Activated T-helper 9 cell treated with anti-CD3 and anti-CD28 coated beads, Interleukin-2, amount 50 U/mL, for 16 hours (primary cell): Measurements from ENCODE around the gene SLC15A5.

Experiments
- DNase-seq: peaks from one replicate; pipeline ENCODE4 v3.0.0-alpha.2; 2020; ENCODE audit warnings: low read depth

The SLC15A5 gene

GRCh38 chr12:16260206-16260605 is 17.3 kb downstream of the SLC15A5 start:
- DNase-seq: no peak

GRCh38 chr12:16258963-16259362 is 18.5 kb downstream of the SLC15A5 start:
- DNase-seq: no peak

GRCh38 chr12:16246264-16246663 is 31.2 kb downstream of the SLC15A5 start:
- DNase-seq: no peak

- no peak for DNase-seq
These were observed 32.3 kb downstream of the SLC15A5 start for GRCh38 chr12:16245209-16245608.

GRCh38 chr12:16243487-16244412 is 33.7 kb downstream of the SLC15A5 start:
- no peak for DNase-seq

GRCh38 chr12:16241346-16241745 is 36.1 kb downstream of the SLC15A5 start:
- no peak for DNase-seq

- no peak for DNase-seq
These were observed 38.8 kb downstream of the SLC15A5 start for GRCh38 chr12:16238661-16239060.

- no peak for DNase-seq
These were observed 47.8 kb downstream of the SLC15A5 start for GRCh38 chr12:16229676-16230075.

- DNase-seq: no peak
These were observed 49.4 kb downstream of the SLC15A5 start for GRCh38 chr12:16228067-16228466.

- no peak for DNase-seq
These were observed 51.8 kb downstream of the SLC15A5 start for GRCh38 chr12:16225692-16226091.

- no peak for DNase-seq
These were observed 53.3 kb downstream of the SLC15A5 start for GRCh38 chr12:16224196-16224595.

- no peak for DNase-seq
These were observed 55.7 kb downstream of the SLC15A5 start for GRCh38 chr12:16221776-16222175.

GRCh38 chr12:16220120-16220519 is 57.4 kb downstream of the SLC15A5 start:
- DNase-seq: no peak

- no peak for DNase-seq
These were observed 58.3 kb downstream of the SLC15A5 start for GRCh38 chr12:16218934-16219751.

GRCh38 chr12:16218234-16218633 is 59.3 kb downstream of the SLC15A5 start:
- DNase-seq: no peak

GRCh38 chr12:16211731-16212130 is 65.8 kb downstream of the SLC15A5 start:
- no peak for DNase-seq

GRCh38 chr12:16198884-16199283 is 78.6 kb downstream of the SLC15A5 start:
- DNase-seq: no peak

- DNase-seq: no peak
These were observed 79.9 kb downstream of the SLC15A5 start for GRCh38 chr12:16197600-16197999.

- DNase-seq: no peak
These were observed 87.6 kb downstream of the SLC15A5 start for GRCh38 chr12:16189849-16190248.

GRCh38 chr12:16187660-16188059 is 89.8 kb downstream of the SLC15A5 start:
- DNase-seq: no peak

- no peak for DNase-seq
These were observed 92.8 kb downstream of the SLC15A5 start for GRCh38 chr12:16184681-16185080.

GRCh38 chr12:16183541-16183940 is 93.9 kb downstream of the SLC15A5 start:
- no peak for DNase-seq

GRCh38 chr12:16175840-16176239 is 101.6 kb downstream of the SLC15A5 start:
- no peak for DNase-seq
